LoVo (cell line): ENCODE measurements around the gene STK35.
A peak's percentile ranks its signal among the peaks of the same experiment; 100 is the strongest.

Experiments used
- DNase-seq: peaks from one replicate; pipeline ENCODE4 v3.0.0-alpha.2; 2016; ENCODE audit warnings: low spot score

The STK35 gene

GRCh38 chr20:2101057-2101864 lies at the start of gene STK35:
TSS of gene STK35 (plus strand) at chr20:2101827. CDS start at chr20:2101882, 55 bp downstream.
- DNase-seq: peak; percentile 69

GRCh38 chr20:2051946-2052345 lies 49.7 kb upstream of the STK35 start:
- DNase-seq: no peak

DNA sequence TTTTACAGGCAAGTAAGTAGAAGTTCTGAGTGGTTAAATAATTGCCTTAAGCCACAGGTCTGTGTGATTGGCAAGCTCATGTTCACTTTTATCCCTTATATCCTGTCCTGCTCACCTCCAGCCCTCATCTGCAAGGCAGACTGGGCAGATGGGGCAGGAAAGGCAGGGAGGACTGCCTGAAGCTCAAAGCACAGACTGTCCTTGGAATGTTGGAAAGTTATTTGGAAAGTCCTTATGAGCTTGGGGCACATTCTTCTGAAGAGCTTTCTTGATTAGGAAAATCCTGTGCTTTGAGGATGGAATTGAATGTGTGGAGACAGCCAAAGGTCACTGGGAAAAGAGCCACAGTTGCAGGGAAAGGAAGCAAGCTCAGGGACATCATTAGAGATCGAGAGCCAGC lies 48.9 kb upstream of the STK35 start:
- DNase-seq: no peak

GRCh38 chr20:2053615-2054014 lies 48.0 kb upstream of the STK35 start:
- DNase-seq: no peak

DNA sequence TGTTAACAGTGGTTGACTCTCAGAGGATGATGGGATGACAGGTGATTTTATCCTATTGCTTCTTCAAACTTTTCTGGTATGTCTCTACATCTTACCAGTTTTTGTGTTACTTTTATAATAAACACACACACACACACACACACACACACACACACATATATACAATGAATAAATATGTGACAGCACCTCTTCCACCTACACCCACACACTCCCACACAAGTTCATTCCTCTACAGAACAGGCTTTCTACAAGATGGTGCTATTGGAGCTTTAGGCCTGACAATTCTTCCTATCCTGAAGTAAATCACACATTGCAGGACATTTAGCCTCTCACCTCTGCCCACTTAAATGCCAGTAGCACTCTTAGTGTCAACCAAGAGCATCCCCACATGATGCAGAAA lies 46.7 kb upstream of the STK35 start:
- DNase-seq: no peak

DNA sequence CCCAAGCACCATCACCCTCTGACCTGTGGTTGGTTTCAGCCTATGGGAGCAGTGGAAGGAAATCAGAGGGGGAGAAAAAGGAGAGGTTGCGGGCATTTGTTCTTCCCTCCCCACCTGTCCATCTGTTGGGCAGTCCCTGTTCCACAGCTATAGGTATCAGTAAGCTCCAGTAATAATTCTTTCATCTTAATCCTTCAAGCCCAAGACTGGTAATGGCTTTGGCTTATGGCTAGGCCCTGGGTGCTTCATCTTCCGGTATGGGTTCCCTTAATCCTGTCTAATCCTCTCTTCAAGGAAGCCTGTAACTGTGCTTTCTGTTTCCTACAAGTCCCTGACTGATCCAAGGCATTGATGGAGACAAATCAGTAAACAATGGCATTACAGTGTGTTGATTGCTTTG lies 42.2 kb upstream of the STK35 start:
- DNase-seq: no peak

DNA sequence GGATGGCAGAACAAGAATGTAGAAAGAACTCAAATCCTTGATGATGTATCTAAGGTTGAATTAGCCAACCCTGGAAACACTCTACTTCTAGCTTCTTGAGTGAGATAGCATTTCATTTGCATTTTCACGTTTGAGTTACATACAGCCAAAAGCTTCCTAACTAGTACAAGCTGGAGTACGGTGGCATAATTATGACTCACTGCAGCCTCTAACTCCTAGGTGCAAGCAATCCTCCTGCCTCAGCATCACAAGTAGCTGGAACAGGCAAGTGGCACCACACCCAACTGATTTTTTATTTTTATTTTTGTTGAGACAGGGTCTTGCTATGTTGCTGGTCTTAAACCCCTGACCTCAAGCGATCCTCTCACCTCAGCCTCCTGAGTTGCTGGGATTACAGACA lies 36.5 kb upstream of the STK35 start:
- DNase-seq: no peak

GRCh38 chr20:2066461-2067122 lies 35.0 kb upstream of the STK35 start:
- no peak for DNase-seq

GRCh38 chr20:2080532-2081224 lies 20.9 kb upstream of the STK35 start:
- no peak for DNase-seq

DNA sequence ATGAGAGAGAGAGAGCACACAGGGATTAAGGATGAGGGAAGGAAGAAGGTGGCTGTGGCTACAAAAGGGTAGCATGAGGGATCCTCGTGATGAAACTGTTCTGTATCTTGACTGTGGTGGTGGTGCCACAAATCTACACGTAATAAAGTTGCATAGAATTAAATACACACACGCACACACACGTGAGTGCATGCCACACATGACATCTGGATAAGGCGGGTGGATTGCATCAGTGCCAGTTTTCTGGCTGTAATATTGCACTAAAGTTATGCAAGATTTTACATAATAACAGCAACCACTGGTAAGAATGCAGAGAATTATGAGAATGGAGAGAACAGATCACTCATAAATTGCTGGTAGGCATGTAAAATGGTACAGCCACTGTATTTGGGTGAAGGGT lies 16.9 kb upstream of the STK35 start:
- no peak for DNase-seq

DNA sequence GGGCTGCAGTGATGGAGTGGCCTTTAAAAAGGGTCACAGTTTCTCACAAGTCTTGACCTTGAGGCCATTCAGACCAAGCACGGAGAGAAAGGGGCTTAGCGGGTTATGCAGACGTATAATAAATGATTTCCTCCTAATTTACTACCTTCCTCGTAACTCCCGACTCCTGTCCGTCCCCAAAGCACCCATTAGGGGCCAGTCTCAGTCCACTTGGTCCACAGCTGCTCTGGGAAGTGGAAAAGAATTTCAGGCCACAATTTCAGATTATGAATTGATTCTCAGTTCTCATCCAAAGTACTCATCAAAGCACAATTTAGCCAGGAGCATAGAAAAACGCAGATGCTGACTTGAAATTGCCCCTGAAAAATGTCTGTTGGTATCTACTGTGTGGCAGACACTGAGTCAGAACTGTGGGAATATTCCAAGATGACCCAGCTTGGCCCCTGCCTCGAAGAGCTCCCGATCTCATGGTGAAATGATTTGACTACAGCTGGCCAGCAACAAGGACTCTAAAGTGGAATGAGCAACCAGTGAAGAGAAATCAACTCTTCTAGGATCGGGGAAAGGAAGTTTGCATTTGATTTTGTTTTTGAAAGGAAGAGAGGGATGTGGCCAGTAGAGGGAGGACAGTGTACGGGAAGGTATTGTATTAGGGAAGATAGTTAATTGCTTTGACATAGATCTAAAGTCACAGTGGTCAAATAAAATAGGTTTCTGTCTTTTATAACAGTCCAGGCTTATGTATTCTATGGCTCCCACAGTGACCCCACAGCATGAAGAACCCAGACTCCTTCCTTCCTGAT lies 15.2 kb upstream of the STK35 start:
- DNase-seq: no peak

- DNase-seq: no peak
Observed at GRCh38 chr20:2086980-2087377, 14.6 kb upstream of the STK35 start.

DNA sequence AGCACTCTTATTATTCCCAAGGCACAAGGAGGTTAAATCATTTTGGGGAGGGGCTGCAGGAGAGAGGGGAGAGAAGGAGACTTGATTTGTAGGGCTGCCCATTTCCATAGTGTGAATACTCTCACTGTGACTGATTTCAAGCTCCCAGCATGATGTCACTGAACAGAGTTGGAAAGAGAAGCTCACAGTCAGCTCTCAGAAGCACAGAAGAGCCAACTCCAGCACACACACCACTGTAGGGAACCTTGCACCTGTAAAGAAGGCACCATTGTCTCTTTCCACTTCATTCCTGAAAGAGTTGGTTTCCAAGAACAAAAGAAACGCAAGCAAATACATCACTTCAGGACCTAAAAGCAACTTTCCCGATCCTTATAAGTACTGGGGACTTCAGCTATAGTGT lies 12.7 kb upstream of the STK35 start:
- DNase-seq: no peak

DNA sequence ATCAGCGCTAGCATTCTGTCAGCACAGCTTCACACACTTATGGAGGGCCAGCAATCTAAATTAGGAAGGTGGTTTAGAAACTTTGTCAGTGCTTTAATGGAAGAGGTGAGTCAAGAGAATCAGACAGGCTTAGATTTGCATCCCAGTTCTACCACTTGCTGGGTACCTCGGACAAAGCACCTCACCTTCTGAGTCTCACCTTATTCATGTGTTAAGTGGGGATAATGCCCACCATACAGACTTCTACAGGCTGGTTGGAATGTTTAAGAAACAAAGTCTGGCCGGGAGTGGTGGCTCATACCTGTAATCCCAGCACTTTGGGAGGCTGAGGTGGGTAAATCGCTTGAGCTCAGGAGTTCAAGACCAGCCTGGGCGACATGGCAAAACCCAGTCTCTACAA lies 12.2 kb upstream of the STK35 start:
- DNase-seq: no peak

GRCh38 chr20:2093159-2093781 lies 8.4 kb upstream of the STK35 start:
- DNase-seq: no peak

DNA sequence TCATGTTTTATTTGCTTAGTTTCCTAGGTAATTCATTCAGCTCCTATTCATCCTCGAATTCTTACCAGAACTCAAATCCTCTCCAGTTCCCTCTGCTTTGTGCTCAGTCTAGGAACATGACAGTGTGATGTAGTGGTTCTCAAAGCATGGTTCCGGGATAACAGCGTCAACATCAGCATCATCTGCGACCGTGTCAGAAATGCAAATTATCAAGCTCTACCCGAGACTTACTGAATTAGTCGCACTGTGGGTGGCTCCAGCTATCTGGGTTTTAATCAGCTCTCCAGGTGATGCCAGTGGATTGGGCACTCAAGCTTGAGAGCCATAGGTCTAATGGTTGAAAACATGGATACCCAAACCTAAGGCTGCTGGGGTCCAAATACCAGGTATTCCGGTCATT lies 7.7 kb upstream of the STK35 start:
- DNase-seq: no peak

GRCh38 chr20:2101865-2102584 lies 398 bp downstream of the STK35 start:
- peak; percentile 89 for DNase-seq

DNA sequence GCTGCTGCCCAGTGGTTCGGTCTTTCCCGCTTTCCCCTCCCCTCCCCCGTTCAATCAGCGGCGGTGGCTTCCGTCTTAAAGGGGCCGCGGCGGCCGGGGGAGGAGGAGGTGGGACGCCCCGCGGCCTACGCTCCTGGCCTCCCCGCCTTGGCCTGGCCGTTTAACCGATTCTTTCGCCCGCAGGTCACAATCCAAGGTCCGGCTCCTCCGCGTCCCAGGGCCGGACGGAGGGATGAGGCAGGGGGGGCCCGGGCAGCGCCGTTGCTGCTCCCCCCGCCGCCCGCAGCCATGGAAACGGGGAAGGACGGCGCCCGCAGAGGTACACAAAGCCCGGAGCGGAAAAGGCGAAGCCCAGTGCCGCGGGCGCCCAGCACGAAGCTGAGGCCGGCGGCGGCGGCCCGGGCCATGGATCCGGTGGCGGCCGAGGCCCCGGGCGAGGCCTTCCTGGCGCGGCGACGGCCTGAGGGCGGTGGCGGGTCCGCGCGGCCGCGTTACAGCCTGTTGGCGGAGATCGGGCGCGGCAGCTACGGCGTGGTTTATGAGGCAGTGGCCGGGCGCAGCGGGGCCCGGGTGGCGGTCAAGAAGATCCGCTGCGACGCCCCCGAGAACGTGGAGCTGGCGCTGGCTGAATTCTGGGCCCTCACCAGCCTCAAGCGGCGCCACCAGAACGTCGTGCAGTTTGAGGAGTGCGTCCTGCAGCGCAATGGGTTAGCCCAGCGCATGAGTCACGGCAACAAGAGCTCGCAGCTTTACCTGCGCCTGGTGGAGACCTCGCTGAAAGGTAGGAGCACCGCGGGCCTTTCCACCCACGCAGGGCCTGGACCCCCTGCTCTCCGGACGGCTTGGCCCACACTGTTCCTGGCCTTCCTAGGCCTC lies 1.2 kb downstream of the STK35 start:
- peak; percentile 87 for DNase-seq

DNA sequence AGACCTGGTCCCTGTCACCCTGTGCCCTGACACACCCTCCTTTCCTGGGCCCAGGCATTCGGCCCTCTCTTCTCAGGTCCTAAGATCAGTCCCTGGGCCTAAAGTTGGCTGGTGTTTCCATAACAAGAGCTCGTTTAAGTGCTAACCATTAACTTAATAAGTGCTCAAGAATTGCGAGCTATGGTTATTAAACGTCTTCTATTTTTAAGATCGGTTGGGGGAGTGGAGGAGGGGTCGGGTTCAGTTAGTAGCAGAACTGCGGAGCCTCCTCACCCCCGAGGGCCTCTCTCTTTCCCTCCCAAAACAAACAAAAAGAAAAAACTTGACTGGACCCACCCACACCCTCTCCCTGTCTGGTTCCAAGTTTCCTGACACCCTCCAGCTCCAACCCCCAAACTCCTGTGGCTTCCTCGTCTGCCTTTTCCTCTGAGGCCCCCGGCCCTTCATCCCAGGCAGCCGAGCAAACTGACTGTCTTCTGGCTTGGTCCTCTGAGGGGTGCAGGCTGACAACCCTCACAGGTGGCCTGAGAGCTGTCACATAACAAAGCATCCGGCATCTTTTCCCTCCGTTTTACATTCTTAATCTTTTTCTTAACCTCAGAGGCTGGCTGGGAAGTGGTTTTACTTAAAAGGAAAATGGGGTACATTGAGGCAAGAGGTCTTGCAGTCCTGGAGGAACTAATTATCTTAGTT lies 2.0 kb downstream of the STK35 start:
- DNase-seq: no peak

DNA sequence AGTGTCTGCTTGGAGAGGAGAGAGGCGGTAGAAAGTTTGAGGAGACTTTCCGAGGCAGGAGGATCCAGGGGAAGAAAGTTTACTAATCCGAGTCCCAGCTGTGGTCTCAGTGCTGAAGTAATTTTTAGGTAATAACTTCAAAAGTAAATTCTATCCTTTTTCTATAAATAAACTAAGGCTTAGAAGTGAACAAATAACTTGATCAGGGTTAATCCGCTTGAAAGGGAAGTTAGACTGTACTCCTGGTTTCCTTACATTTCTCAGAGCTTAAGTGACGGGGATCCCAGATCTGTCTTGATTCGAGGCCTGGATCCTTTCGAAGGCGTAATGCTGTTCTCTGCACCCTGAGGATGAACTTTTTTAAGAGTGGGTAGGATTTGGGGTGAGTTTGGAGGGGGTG lies 2.6 kb downstream of the STK35 start:
- no peak for DNase-seq
